Stomach (tissue), 4 donors: ENCODE measurements around the gene WNT2.

Experiments used
- CTCF ChIP-seq, 7 experiments: fragments of 450-650 bp in 4 of 7; fragments of 200-600 bp in 3 of 7; sonication (generic) in 3 of 7; IDR thresholded peaks; one replicate each; pipeline ENCODE4 v1.5.1; 2016 to 2019; ENCODE audit warnings: antibody characterized with exemption in 7 of 7, control low read depth in 2 of 7, mild to moderate bottlenecking in 1 of 7
- EP300 ChIP-seq: sonication (generic); formaldehyde crosslinking; IDR thresholded peaks from one replicate; pipeline ENCODE4 v1.6.1; 2017; ENCODE audit warnings: antibody characterized with exemption
- POLR2AphosphoS5 ChIP-seq, 3 donors: sonication (generic); formaldehyde crosslinking; IDR thresholded peaks; one replicate each; pipeline ENCODE4 v1.6.1; 2016; ENCODE audit warnings: antibody characterized with exemption in 3 of 3

DNA sequence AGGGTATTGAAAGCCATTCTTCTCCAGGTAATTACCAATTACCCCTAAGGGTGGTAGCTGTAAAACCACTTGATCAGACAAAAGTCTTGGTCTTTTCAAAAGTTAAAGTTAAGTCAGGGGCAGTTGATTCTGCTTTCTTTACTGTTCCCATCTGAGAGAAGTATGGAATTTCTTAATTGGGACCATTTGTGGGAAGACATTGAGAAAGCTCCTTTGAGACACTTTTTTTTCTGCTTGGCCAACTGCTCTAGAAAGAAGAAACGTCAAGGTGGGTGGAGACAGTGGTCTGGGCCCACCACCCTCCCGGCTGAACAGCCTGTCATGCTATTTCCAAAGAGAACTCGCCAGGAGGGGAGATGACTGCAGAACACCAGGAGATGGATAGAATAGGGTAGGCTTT is 45.3 kb downstream of the WNT2 start:
- TF ChIP-seq CTCF (IDR thresholded peaks at IDR 0.05) (no peak), EP300 (no peak), POLR2AphosphoS5 (IDR thresholded peaks at IDR 0.05) (no peak)
